Neutrophil (primary cell): ENCODE data around the gene POP4.

Source experiments
- H3K27ac ChIP-seq: fragments of 200-600 bp; sonication (generic); 2 replicates; pipeline ENCODE4 v1.5.1; 2016; ENCODE audit warnings: mild to moderate bottlenecking, moderate library complexity
- H3K27me3 ChIP-seq: fragments of 200-600 bp; sonication (generic); 2 replicates; pipeline ENCODE4 v1.6.0; 2016; ENCODE audit warnings: mild to moderate bottlenecking
- H3K36me3 ChIP-seq: fragments of 200-600 bp; sonication (generic); 2 replicates; pipeline ENCODE4 v1.5.1; 2017
- H3K4me1 ChIP-seq, 2 experiments: fragments of 200-600 bp in 1 of 2; sonication (generic) in 1 of 2; 1 replicate in 1 of 2; 2 replicates in 1 of 2; pipeline versions ENCODE4 v1.5.1 to v1.6.1; 2013 to 2016; ENCODE audit warnings: low read depth in 1 of 2, low read length in 1 of 2, mild to moderate bottlenecking in 1 of 2, moderate library complexity in 1 of 2; ENCODE audit not compliant: control insufficient read depth in 1 of 2, insufficient read depth in 1 of 2
- H3K4me3 ChIP-seq, 2 experiments: fragments of 200-600 bp in 1 of 2; sonication (generic) in 1 of 2; 1 replicate in 1 of 2; 2 replicates in 1 of 2; pipeline ENCODE4 v1.5.1; 2013 to 2016; ENCODE audit warnings: low read depth in 1 of 2, low read length in 1 of 2, mild to moderate bottlenecking in 1 of 2, moderate library complexity in 1 of 2
- H3K9me3 ChIP-seq: fragments of 200-600 bp; sonication (generic); 2 replicates; pipeline ENCODE4 v1.5.1; 2016
- CTCF ChIP-seq: fragments of 200-600 bp; sonication (generic); IDR thresholded peaks from 2 replicates; pipeline ENCODE4 v1.5.1; 2016; ENCODE audit warnings: antibody characterized with exemption

POP4 gene

DNA sequence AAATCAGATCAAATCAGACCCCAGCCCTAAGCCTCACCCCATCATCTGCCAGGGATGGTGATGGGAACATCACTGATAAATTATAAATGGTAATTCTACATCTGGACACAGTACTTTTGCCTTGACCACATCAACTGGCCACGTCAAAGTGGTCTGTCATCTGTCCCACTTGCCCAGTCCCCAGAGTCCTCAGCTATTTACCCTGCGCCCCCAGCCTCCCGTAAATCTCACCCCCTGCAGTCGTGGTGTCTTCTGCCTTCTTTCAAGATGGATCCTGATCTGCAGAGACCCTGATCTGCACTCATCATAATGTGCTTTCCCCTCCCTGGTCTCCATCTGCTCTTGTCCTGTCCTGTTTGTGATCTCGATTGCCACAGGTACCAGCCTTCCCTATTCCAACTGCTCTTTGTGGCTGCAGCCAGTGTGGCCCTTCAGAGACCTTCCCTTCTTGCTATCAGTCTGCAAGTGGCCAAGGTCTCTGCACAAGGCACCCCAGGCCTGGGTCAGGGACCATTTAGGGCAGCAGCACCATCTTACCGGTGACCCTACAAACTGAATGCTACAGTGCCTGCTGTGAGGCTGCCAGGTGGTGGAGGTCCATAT, 26.7 kb upstream of the POP4 start:
- no peak overlapping the region for H3K27ac ChIP-seq
- no peaks in the 10 kb centered on the region for H3K4me1 ChIP-seq
- H3K36me3 ChIP-seq, result no peaks in the 10 kb centered on the region
- H3K4me3 ChIP-seq, result no peak overlapping the region
- H3K9me3 ChIP-seq, result no peaks in the 10 kb centered on the region
- peaks cover 36% of the 10 kb centered on the region for H3K27me3 ChIP-seq
- TF ChIP-seq CTCF, result no peak

GRCh38 chr19:29581398-29581797, 24.7 kb upstream of the POP4 start:
- Histone ChIP-seq H3K9me3 (no peaks in the 10 kb centered on the region), H3K27me3 (peaks cover 18% of the 10 kb centered on the region), H3K36me3 (no peaks in the 10 kb centered on the region), H3K27ac (no peak overlapping the region), H3K4me1 (no peaks in the 10 kb centered on the region), H3K4me3 (no peak overlapping the region)
- no peak for TF ChIP-seq CTCF

DNA sequence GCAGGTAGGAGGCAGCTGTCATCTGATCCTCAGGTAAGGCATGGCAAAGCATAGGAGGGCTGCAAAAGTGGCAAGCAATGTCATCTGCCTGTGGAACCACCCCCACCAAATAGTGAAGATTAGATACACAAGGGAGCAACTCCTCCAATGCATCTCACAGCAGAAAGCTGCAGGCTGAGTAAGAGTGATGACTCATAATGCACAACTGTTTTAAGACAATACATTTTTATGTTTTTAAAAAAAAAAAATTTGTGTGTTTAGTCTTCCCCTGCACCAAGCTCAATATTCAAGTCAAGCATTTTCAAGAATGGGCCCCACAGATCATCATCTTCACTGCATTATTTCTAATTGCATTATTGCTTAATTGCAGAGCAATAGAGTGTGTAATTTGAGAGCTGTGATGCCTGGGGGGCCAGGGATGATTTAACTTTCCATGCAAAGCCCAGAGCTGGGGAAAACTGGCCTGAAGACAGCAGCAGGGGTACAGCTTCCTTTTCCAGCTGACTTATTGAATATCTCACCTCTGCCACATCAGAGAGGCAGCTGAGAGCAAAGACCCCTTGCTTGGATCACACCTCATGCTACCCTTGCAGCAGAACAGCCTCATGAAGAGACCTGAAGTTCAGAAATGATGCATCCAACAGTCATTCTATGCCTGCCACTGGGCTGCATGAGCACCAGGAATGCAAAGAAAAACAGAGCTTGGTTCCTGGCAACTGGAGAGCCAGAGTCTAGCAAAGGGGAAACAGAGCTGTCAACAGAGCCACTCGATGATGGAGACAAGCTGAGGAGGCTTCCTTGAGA, 22.7 kb upstream of the POP4 start:
- H3K9me3 ChIP-seq, result no peaks in the 10 kb centered on the region
- no peak overlapping the region for H3K27ac ChIP-seq
- H3K27me3 ChIP-seq, result peaks cover 6% of the 10 kb centered on the region
- no peak for TF ChIP-seq CTCF
- H3K36me3 ChIP-seq, result no peaks in the 10 kb centered on the region
- no peaks in the 10 kb centered on the region for H3K4me1 ChIP-seq
- no peak overlapping the region for H3K4me3 ChIP-seq

DNA sequence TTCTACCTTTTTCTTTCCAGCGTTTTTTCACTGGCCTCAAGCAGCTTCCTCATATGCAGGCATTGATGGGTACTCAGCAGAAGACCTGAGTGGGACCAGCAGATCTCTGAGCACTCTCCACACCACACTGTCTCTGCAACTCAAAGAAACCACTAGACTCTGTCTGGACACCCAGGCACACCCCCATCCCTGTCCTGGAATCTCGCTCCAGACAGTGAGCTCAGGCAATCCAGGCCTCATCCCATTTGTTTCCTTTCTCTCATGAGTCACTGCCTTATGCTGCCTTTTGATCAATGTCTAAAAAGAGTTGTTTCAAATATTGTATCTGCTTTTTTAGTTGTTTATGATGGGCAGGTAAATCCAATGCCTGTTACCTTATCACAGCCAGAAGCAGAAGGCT, 19.7 kb upstream of the POP4 start:
- Histone ChIP-seq H3K27me3 (peaks cover 18% of the 10 kb centered on the region), H3K4me1 (no peaks in the 10 kb centered on the region)
- no peak for TF ChIP-seq CTCF

DNA sequence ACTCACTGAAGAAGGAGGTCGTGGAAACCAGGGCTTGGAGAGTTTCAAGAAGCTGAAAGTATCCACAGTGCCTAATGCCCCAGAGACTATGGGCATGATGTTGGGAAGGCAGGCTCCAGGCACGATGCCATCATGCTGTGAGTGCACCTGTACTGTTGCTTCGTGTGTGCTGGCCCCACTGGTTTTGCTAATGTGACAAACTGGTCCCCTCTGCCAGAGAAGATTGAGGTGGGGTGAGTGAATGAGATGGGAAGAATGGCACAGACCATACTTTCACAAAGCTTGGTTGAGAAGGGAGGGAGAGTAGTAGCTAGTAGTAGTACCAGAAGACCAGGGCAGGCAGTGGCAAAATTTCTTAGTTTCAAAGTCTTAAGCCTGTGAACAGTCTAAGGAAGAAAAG, 19.0 kb upstream of the POP4 start:
- H3K4me3 ChIP-seq, result no peak overlapping the region
- H3K27ac ChIP-seq, result no peak overlapping the region
- peaks cover 25% of the 10 kb centered on the region for H3K27me3 ChIP-seq
- H3K4me1 ChIP-seq, result no peaks in the 10 kb centered on the region
- H3K9me3 ChIP-seq, result no peaks in the 10 kb centered on the region
- no peak for TF ChIP-seq CTCF
- H3K36me3 ChIP-seq, result no peaks in the 10 kb centered on the region

More for the DNA sequence above, 19.7 kb upstream of the POP4 start:
- Histone ChIP-seq H3K9me3 (no peaks in the 10 kb centered on the region), H3K27ac (no peak overlapping the region), H3K36me3 (no peaks in the 10 kb centered on the region), H3K4me3 (no peak overlapping the region)
